EL (cell line): ENCODE data around the gene RHOBTB3.

Experiments
- DNase-seq: peaks from one replicate; pipeline ENCODE4 v3.0.0-alpha.2; 2016

RHOBTB3 gene

DNA sequence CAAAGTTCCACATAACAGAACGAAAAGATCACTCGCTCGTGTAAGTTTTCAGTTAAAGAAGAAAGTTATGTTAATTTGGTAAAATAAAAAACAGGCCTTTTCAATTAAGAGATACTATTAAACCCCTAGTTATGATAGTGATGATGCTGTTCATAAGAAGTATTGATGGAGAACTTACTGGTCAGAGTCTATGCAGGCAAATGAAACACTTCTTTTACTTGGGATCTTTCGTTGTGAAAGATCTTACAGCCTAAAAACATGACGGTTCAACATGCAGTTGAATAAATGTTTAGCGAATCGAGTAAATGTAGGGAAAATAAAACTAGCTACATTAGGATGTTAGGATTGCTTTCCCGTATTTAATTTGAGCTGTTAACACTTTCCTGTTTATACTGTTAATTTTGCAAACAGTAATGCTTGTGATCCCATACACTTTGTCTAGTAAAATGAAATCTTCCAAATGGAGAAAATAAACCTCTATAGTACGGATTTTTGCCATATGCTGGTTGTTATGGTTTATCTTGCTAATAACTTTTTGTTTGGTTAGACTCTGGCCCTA lies 2.0 kb downstream of the RHOBTB3 start:
- DNase-seq = no peak

DNA sequence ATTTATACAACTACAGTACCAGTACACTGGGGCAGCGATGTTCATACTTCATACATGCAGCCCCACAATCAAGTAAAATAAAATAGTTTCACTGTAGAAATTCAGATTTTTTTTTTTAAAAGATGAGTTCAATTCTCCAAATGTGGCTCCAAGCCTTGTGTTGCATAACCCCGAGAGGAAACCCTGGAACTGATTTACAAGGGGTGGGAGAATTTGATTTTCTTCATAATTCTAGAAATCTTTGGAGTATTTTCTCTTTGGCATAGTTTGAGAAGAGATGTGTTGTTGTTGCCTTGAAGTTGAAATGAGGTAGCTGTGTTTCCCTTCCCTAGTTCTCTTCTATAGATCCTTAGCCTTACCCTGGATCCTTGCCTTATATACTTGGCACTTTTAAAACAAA lies 3.1 kb downstream of the RHOBTB3 start:
- no peak for DNase-seq

DNA sequence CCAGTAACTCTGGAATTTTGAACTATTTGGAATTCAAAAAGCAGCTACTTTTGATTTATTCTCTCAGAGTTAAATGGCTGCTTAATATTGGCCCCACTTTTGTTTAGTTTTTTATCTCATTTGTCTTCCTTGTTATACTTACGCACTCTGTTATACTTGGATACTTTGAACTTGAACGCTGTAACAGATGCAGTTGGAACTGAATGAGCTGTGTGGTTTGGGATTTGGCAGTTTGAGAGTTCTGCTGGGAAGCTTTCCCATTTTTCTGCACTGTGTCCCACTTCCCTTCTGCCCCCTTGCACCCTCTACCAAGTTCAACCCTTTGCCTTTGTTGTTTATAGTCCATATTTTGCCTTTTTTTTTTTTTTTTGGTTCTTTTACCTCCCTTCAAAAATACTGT lies 3.8 kb downstream of the RHOBTB3 start:
- DNase-seq = peak; percentile 8

DNA sequence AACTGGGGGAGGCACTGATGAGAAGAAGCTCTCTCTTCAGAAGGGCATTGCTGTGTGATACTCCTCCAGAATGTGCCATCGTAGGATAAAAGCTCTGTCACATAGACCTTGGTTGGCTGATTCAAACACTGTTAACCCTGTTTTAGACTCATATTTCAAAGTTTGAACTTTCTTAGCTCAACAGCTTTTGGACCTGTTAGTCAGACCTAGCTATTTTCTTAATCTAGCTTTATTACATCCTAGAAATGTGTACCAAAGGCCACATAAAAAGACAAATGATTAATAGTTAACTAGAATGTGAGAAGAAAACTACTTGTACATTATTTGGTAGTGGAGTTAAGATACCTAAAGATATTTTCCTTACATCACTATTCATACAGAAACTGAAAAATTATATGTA lies 4.3 kb downstream of the RHOBTB3 start:
- DNase-seq = no peak

DNA sequence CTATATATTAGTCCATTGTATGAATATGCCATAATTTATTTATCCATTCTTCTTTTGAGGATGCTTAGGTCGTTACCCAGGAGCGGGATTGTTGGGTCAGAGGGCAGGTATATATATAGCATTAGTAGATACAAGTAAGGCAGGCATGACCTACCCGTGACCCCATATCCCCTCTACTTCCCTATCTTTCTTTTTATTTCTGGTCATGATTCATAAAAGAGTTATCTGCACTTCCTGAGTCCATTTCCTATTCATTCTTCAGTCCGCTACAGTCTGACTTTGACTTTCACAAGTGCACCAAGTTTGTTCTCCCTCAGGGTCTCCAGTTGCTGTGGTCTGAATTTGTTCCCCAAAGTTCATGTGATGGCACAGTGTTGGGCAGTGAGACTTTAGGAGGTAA lies 6.9 kb downstream of the RHOBTB3 start:
- DNase-seq = peak; percentile 16

DNA sequence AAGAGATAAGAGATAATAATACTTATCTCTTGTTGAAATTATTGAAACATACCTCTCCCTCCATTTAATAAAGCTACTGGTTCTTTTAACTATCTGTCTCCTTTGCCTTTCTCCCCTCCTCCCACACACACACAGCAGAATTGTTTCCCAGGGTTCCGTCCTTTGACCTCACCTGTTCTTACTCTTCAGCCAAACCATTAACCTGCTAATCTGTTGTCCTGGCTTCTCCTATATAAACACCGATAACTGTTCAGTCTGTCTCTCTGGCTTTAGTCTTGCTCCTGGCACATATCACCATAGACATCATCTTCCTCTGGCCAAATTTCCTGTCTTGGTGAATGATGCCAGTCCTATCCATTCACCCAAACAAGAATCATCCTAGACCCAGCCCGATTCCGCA lies 7.7 kb downstream of the RHOBTB3 start:
- no peak for DNase-seq

DNA sequence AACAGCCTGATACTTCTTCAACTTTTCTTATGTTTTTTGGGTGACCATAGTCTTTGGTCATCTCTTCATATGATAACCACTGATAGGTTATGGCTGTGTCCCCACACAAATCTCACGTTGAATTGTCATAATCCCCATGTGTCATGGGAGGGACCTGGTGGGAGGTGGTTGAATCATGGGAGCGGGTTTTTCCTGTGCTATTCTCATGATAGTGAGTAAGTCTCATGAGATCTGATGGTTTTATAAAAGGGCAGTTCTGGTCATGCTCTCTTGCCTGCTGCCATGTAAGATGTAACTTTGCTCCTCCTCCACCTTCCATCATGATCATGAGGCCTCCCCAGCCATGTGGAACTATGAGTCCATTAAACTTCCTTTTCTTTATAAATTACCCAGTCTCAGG lies 8.7 kb downstream of the RHOBTB3 start:
- DNase-seq = no peak

DNA sequence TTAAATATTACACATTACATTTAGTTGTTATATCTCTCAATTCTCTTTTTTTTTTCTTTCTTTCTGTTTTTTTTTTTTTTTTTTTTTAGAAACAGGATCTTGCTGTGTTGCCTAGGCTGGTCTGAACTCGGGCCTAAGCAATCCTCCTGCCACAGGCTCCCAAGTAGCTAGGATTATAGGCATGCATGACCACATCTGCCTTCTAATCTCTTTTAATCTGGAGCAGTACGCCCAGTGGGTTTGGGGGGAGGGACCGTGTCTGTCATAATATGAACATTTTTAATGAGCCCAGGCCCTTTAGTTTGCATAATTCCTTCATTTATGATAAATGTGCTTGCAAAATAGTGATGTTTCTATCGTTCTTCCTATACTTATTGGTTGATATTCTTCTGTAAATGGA lies 10.3 kb downstream of the RHOBTB3 start:
- DNase-seq = no peak

DNA sequence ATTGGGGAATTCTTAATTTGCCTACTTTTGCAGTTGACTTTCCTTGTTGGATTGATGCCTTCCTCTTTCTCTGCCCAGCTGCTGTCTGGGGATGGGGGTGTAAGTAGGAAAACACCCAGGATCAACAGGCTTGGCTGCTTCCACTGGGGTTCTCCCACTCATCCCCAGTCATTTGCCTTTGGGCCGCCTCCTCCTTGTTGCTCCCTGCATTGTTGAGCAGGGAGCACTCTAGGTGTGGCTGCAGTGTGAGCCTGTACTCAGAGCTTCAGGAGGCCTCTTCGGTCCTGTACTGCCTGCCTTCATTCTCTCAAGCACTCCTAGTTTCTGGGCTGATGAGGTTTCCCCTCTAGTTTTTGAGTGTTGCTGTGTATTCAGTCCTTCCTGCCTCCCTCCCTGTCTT lies 12.1 kb downstream of the RHOBTB3 start:
- no peak for DNase-seq

DNA sequence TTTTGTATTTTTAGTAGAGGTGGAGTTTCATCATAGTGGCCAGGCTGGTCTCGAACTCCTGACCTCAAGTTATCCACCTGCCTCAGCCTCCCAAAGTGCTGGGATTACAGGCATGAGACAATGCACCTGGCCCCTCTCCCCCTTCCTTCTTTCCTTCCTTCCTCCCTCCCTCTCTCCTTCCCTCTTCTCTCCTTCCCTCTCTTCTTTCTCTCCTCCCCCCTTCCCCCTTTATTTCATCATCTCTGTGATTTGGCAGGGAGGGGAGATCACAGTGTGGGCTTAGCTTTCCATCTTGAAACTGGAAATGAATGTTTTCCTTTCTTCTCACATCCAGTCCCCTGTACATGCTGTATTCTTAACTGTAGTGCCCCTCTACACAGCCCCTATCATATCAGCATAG lies 12.7 kb downstream of the RHOBTB3 start:
- DNase-seq = no peak

DNA sequence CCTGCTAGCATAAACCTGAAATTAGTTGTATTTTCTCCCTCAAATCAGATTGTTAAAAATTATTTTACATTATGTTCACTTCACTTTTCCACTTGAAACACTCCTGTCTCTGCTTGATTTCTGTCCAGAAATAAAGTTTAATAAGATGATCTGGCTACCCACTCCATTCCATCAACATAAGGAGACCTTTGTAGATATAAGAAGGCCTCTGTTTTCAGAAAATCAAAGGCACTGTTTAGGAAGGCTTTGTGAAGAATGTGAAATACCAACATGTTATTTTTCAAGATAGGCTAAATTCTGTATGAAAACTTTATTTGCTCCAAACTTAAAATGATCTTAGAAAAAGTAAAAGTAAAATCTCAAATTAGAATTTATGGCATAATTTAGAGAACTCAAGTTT lies 15.1 kb downstream of the RHOBTB3 start:
- no peak for DNase-seq

DNA sequence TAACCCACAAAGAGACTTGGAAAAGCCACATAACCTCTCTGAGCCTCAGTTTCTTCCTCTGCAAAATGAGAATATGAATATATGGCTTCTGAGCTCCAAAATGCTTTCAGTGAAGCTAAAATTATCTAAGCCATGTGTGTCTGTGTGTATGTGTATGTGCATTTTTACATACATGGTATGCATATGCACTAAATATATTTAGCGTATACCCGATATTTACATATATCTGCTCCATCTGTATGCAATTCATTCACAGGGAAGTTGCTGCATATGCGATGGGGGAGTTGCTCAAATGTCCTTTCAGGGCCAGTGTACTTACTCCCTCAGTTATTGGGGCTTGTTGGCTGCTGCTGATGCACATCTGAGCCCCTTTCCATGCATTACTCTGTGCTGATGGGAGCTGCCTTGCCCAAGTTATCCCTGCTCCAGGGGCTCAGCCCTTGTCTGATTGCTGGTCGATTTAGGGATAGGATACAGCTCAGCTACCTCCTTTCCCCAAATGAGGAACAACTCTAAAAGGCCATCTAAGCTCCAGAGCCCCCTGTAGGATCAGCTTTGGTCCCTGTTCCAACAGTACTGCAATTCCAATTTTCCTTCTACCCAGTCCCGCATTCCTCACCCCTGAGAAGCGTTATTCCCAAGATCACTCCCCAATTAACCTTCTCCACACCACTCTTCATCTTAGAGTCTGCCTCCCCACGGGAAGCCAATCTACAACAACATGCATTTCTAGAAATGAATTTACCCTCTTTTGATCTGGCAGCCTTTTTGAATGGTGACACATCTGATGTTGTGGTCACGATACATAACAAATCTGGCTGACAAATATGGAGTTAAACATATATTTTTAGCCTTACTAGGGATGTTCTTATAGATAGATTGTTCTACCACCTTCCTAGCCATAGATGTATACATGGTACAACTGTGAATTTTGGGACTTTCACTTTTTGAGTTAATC lies 15.9 kb downstream of the RHOBTB3 start:
- no peak for DNase-seq

DNA sequence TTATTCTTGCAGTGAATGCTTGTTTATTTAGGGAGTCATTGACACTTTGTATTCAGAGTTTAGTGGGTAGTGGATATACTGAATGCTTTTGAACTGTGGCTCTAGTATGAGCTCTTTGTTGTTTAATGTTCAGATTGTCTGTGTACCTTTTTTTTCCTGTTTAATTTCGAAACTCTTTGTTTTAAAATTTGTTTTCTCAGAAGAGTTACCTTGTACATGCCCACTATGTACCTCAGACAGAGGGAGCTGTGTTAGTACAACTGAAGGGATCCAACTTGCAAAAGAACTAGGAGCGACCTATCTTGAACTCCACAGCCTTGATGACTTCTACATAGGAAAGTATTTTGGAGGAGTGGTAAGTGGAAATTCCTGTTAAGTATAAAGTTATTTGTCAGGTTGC lies 17.0 kb downstream of the RHOBTB3 start:
- DNase-seq = no peak

DNA sequence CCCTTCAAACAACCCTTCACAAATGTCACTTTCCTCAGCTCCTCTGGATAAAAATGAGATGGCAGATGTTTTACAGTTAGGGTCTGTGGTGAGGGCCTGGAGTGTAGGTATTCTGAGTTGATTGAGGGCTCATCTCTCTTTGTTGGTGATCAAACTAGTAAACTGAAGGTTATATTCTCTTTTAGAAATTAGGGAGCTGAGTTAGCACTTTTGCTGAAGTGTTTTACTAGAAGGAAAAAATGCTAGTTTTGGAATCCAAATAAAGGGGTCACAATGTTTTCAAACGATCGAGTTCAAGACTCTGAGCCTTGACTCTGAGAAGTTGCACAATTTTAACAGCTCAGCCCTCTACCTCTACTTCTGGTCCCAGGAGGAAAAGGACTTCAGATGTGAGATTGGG lies 23.4 kb downstream of the RHOBTB3 start:
- no peak for DNase-seq

DNA sequence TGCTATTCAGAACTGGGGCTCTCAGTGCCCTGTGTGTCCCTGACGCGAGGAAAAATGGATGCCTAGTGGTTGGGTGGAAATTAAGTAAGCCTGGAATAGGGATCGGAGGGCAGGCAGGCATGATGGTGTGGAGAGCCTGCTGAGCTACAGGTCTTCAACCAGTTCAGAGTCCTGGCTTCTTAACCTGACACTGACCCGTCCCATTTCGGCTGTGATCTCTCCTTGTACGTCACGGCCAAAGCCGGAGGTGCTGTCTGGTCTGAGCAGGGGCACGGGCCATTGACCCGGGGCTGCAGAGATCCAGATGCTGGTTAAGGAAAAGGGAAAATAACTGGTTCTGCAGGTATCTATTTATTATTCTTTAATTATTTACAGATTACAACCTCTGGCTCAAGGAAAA lies 27.9 kb downstream of the RHOBTB3 start:
- no peak for DNase-seq

DNA sequence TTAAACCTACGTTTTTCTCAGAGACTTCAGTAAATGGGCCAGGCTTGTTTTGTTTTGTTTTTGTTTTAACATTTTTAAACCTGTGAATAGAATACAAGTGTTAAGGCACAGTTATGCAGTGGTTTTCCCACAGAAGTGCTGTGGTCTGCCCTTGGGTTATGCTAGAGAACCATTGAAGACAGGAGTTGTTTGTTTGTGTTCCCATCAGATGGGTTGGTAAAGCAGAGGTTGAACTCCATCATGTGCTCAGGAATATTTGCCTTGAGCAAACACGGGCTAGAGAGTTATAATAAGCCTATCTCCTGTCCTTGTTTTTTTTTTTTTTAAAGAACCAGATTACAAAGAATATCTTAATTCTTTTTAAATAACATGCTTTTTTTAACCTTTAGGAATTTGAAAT lies 28.5 kb downstream of the RHOBTB3 start:
- peak; percentile 71 for DNase-seq

DNA sequence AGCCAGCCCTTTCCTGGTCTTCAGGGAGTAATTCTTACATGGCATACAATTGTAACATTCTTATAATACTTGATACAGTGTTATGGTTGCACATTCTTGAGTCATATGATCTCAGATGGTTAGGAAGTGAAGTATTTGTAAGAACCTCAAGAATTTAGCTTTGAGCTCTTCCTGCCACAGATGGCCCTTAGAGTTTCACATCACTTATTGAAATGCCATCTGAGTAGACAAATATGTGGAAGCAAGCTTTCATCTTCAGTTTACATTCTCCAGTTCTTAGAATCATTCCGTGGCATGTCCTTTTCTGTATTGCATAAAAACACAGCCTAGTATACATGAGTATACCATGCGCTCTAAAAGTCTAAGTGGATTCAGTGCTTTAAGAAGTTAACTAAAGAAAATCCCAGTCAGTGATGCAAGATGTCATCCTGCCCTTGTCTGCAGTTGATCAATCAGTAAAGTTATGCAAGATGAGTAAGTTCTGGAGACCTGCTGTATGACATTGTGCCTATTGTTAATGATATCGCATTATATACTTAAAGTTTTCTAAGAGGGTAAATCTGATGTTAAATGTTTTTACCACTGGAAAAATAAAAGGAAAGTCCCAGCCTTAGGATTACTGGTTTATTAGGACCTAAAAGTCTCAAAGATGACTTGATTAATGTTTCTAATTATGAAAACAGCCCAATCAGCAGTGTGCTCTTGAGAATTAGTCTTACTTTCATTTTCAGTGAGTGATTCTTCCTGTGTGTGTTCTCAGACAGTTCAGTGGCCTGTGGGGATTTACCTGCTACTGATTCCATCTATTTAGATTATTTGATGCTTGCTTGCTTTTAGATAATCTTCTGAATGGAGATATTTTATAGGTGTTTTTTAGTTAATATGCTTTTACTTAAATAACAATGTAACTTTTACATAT lies 29.4 kb downstream of the RHOBTB3 start:
- DNase-seq = peak; percentile 97

DNA sequence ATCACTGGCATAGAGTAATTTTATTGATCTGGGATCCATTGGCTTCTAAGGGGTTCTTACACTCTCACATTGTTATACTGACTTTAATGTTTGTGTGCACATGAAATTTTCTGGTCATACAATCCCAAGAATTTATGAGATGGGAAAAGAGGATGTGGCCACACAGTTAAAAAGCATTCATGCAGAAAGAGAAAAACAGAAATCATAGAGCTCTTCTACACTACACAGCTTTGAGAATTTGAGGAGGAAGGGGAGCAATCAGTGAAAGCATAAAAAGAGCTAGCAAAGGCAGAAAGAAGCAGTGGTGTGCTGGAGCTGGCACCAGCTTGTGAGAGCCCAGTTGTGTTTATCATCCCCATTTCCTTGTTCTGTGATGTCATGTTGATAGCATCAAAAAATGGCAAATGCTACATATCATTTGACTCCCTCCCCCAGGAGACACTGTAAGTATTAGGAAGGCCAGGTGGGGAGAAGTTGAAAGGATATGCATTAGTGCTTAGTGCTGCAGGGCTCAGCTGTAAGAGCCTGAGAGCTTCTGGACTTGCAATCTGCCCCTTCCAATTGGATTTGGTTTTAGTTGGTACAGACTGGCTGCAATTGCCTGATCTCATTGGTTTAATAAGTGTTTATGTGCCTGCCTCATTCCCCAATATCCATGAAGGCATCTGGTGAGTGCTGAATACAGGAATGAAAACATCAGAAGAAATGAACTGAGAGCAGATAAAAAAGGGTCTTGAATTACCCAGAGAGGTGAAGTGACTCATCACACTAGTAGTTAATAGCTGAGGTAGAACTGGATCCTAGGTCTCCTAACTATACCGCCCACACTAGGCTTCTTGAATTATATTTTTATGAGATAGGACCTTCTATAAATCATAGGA lies 30.9 kb downstream of the RHOBTB3 start:
- DNase-seq = peak; percentile 87

DNA sequence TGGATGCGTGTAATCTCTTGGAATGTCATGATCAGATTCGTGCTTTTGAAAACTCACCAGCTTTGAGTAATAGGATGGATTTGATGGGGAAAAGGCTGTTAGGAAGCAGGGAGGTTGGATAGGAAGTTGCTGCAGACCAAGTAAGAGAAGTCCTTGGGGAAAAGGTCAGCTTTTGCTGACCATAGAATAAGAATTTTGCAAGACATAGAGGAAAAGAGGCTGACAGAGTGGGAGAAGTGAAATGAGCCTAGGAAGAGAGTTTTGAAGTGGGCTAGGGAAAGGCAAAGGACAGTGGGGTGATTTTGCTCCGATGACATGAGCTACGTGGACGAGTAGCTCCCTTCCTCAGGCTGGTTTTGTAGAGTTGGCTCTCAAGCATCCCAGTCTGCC lies 31.5 kb downstream of the RHOBTB3 start:
- no peak for DNase-seq

DNA sequence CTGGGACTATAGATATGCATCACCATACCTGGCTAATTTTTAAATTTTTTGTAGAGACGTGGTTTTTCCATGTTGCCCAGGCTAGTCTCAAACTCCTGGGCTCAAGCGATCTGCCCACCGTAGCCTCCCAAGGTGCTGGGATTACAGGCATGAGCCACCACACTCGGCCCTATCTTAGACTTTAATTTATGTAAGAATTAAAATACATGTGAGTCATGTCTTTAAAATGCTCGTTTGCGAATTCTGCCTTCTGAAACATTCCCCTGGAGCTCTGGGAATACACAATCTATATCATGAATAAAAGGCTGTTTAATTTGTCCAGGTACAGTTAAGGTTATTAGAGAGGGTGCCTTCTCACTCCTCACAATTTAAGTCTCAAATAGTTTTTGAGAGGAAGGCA lies 32.8 kb downstream of the RHOBTB3 start:
- no peak for DNase-seq

DNA sequence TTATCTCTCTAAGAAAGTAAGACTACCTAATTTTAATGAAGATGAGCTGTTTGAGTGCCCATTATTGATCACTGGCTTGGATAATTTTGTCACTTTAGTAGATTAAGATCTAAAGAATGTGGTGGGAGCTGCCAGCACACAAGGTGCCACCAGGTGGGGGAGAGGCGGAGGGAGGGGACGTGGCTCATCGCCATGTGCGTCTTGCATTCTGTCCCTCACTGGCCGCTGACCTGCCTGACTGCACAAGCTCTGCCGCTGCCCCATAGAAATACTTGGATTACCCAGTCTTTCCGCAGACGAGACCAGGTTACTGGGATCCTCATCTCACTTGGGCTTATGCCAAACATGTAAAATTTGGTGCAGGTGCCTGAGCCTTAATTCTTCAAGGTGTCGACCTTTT lies 37.6 kb downstream of the RHOBTB3 start:
- no peak for DNase-seq
